Endothelial cell (in vitro differentiated cells): Measurements from ENCODE around the gene STAT5B. TPM values are rescaled to one million over a fixed set of nuclear protein-coding genes. Genes with fewer than 3 reads are reported as not detected.

Experiments
- DNase-seq: peaks from one replicate; pipeline ENCODE4 v3.0.0; 2021; ENCODE audit warnings: low spot score
- H3K27ac Mint-ChIP-seq: one replicate; pipeline ENCODE4 v1.8.0; 2021; ENCODE audit warnings: mixed read lengths, inconsistent platforms; ENCODE audit not compliant: unreplicated experiment
- H3K27me3 Mint-ChIP-seq: one replicate; pipeline ENCODE4 v1.8.0; 2021; ENCODE audit warnings: mild to moderate bottlenecking, moderate library complexity, mixed read lengths, inconsistent platforms; ENCODE audit not compliant: unreplicated experiment
- H3K36me3 Mint-ChIP-seq: one replicate; pipeline ENCODE4 v1.8.0; 2021; ENCODE audit warnings: mild to moderate bottlenecking, low read depth, mixed read lengths, inconsistent platforms; ENCODE audit not compliant: unreplicated experiment
- H3K4me1 Mint-ChIP-seq: one replicate; pipeline ENCODE4 v1.8.0; 2021; ENCODE audit warnings: mild to moderate bottlenecking, mixed read lengths, inconsistent platforms; ENCODE audit not compliant: unreplicated experiment
- H3K4me3 Mint-ChIP-seq: one replicate; pipeline ENCODE4 v1.8.0; 2021; ENCODE audit warnings: mild to moderate bottlenecking, mixed read lengths, inconsistent platforms; ENCODE audit not compliant: unreplicated experiment
- H3K9me3 Mint-ChIP-seq: one replicate; pipeline ENCODE4 v1.8.0; 2021; ENCODE audit warnings: mixed read lengths, inconsistent platforms; ENCODE audit not compliant: unreplicated experiment
- total RNA-seq: library from RNA; stranded (reverse); fragmentation: NEBNext Ultra II Directional; extraction: Animal tissue kit (Norgen Biotek cat#: 25700); gene quantifications from one replicate; pipeline ENCODE4 v1.2.1, GENCODE V29; 2021; ENCODE audit not compliant: unreplicated experiment
- TF ChIP-seq, protein P1 (sequence below): fragments of 200-600 bp; sonication (generic); IDR thresholded peaks from one replicate; pipeline ENCODE4 v1.5.0; 2021; ENCODE audit warnings: antibody characterized with exemption; ENCODE audit not compliant: unreplicated experiment

The STAT5B gene
- total RNA-seq, 1 donor from 2014 or later = 40.2 TPM

DNA sequence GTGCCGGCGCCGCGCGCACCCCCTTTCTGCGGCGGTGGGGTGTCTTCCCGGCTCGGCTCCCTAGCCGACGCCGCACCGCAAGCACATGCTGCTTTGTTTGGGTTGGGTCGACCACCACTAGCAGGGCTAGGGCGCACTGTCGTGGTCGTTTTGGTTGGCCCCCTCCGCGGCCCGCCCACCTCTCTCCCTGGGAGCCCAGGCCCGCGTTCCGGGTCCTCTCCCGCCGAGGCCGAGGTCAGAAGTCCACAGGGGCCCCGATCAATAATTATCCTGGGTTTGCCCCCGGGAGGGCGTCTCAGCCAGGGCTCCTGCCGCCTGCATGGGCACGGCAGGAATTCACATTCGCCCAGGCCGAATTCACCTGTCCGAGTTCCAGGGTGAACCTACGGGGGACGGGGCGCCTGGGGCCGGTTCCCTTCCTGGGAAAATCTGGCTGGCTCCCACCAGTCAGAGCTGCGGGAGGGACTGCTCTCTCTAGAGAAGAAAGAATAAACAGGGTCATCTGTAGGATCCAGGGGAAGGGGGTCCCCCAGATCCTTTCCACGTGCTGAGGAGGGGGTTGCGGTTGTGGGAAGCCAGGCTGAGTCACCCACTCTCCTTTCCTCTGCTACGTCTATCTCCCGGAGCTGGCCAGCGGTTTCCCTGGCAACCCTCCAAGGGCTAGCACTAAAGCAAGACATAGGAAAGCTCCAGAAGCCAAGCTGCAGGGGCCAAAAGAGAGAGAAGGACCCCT, 584 bp upstream of the STAT5B start:
- Mint-ChIP-seq H3K27me3 (peaks cover 7% of the 10 kb centered on the region), H3K4me1 (peaks cover 40% of the 10 kb centered on the region), H3K9me3 (no peaks in the 10 kb centered on the region), H3K36me3 (no peaks in the 10 kb centered on the region), H3K27ac (peak overlapping the region; percentile 89), H3K4me3 (peak overlapping the region; percentile 73)
- TF ChIP-seq, protein P1, sequence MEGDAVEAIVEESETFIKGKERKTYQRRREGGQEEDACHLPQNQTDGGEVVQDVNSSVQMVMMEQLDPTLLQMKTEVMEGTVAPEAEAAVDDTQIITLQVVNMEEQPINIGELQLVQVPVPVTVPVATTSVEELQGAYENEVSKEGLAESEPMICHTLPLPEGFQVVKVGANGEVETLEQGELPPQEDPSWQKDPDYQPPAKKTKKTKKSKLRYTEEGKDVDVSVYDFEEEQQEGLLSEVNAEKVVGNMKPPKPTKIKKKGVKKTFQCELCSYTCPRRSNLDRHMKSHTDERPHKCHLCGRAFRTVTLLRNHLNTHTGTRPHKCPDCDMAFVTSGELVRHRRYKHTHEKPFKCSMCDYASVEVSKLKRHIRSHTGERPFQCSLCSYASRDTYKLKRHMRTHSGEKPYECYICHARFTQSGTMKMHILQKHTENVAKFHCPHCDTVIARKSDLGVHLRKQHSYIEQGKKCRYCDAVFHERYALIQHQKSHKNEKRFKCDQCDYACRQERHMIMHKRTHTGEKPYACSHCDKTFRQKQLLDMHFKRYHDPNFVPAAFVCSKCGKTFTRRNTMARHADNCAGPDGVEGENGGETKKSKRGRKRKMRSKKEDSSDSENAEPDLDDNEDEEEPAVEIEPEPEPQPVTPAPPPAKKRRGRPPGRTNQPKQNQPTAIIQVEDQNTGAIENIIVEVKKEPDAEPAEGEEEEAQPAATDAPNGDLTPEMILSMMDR = no peak
- DNase-seq = peak; percentile 52

DNA sequence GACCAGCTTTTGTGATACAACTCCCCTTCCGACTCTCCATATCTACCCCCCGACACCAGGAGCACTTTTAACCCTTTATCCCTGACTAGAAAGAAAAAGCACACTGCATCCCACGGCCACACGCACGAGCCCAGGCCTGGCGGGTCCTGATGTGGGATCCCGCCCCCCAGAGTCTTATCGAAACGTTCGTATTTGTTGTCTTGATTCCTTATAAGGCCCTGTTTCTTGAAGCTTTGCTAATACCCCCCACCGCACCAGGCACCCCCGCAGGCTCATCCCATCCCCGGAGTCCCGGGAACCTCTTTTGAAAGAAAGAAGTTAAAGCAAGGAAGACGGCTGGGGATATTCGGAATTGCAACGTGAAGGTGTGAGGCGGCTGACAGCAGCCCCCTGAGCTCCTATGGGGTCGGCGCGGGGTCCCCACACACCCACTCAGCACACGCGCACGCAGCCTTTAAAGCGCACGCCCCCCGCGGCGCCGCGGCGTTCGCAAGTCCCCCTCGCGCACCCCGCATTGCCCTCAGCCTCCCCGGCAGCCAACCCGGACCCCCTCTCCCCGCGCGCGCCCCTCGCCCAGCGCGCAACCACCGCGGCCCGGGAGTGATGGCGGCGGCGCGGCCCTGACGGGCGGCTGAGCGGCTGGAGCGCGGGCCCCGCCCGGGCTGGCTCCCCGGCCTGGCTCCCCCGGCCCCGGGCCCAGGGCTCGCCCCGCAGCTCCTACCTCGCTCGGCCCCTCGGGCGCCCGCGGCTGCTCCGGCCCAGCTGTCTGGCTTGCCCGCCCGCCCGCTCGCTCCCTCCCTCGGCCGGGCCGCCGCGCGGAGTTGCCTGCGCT, 448 bp downstream of the STAT5B start:
- no peaks in the 10 kb centered on the region for H3K9me3 Mint-ChIP-seq
- peak overlapping the region; percentile 99 for H3K4me3 Mint-ChIP-seq
- TF ChIP-seq, protein P1 = no peak
- H3K27me3 Mint-ChIP-seq = peaks cover 7% of the 10 kb centered on the region
- H3K36me3 Mint-ChIP-seq = no peaks in the 10 kb centered on the region
- no peak for DNase-seq
- H3K4me1 Mint-ChIP-seq = peaks cover 41% of the 10 kb centered on the region
- peak overlapping the region; percentile 89 for H3K27ac Mint-ChIP-seq

DNA sequence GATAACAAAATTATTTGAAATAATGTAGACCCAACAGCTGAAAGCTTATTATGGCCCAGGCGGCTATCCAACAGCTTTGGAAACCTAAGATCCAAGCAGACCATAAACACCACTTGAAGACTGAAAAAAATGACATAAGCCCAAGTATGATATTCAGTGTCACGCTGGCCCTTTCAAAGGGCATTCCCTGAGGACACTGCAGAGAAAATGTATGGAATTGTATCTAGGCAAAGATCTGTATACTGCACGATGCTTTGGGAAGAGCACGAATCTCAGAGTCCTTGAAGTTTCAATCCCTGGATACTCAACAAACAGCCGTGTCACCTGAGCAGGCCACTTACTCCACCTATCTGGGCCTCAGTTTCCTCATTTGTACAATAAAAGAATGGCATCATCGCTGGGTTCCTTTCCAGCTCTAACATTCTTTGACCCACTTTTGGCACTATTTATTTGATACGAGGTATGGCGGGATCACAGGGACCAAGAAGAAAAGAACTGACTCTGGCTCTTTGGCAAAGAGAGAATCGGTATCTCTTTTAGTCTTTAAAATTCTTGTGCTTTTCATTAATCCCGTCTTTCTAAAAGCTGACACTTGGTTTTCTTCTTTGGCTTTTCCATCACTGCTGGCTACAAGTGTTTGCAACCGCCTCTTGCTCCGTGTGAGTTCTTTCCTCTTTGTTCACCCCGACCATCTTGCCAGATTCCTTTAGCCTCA, 1.2 kb downstream of the STAT5B start:
- no peaks in the 10 kb centered on the region for H3K9me3 Mint-ChIP-seq
- peaks cover 41% of the 10 kb centered on the region for H3K4me1 Mint-ChIP-seq
- peaks cover 7% of the 10 kb centered on the region for H3K27me3 Mint-ChIP-seq
- no peak for DNase-seq
- H3K4me3 Mint-ChIP-seq = peak overlapping the region; percentile 99
- no peaks in the 10 kb centered on the region for H3K36me3 Mint-ChIP-seq
- peak overlapping the region; percentile 89 for H3K27ac Mint-ChIP-seq
- TF ChIP-seq, protein P1 = no peak

DNA sequence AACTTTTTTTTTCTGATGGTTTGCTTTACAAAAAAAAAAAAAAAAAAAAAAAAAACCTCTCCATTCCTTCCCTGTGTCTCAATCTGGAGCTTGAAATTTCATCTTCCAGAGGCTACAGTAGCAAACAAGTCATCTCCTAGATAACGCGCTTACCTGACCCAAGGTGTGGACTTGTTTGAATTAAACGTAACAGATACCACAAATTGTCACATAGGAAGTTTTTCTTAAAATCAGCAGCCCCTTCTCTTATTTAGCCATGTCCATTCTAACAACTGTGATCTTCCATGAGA, 2.0 kb downstream of the STAT5B start:
- H3K36me3 Mint-ChIP-seq = no peaks in the 10 kb centered on the region
- TF ChIP-seq, protein P1 = no peak

More for the DNA sequence above, 2.0 kb downstream of the STAT5B start:
- Mint-ChIP-seq H3K4me3 (peak overlapping the region; percentile 99), H3K27ac (no peak overlapping the region), H3K4me1 (peaks cover 41% of the 10 kb centered on the region), H3K27me3 (peaks cover 7% of the 10 kb centered on the region), H3K9me3 (no peaks in the 10 kb centered on the region)
- no peak for DNase-seq
